ENCODE measurements around the gene NKAIN2.
"Not testable (repeated sequence)": the region's sequence is repeated elsewhere in the genome, so short reads cannot be mapped to it uniquely, and the experiment has no call there.

Gene NKAIN2

GRCh38 chr6:124123617-124124209 lies 320.0 kb downstream of the NKAIN2 start:
- DNase-seq, result no peak

- DNase-seq, result no peak
Observed at GRCh38 chr6:124131259-124131658, 327.6 kb downstream of the NKAIN2 start.

- no peak for DNase-seq
Observed at GRCh38 chr6:124131779-124132178, 328.1 kb downstream of the NKAIN2 start.

- no peak for DNase-seq
Observed at GRCh38 chr6:124132256-124132655, 328.6 kb downstream of the NKAIN2 start.

- DNase-seq, result no peak
Observed at GRCh38 chr6:124142852-124143251, 339.2 kb downstream of the NKAIN2 start.

GRCh38 chr6:124143435-124143834 lies 339.8 kb downstream of the NKAIN2 start:
- no peak for DNase-seq

- no peak for DNase-seq
Observed at GRCh38 chr6:124147621-124148020, 344.0 kb downstream of the NKAIN2 start.

- DNase-seq, result no peak
Observed at GRCh38 chr6:124148236-124148957, 344.7 kb downstream of the NKAIN2 start.

- DNase-seq, result no peak
Observed at GRCh38 chr6:124149646-124150045, 346.0 kb downstream of the NKAIN2 start.

- no peak for DNase-seq
Observed at GRCh38 chr6:124158024-124158423, 354.4 kb downstream of the NKAIN2 start.

GRCh38 chr6:124163676-124164075 lies 360.0 kb downstream of the NKAIN2 start:
- no peak for DNase-seq

GRCh38 chr6:124164343-124164742 lies 360.7 kb downstream of the NKAIN2 start:
- DNase-seq, result no peak

- DNase-seq, result not testable (repeated sequence)
Observed at GRCh38 chr6:124167249-124167648, 363.6 kb downstream of the NKAIN2 start.

- no peak for DNase-seq
Observed at GRCh38 chr6:124190256-124190655, 386.6 kb downstream of the NKAIN2 start.

GRCh38 chr6:124193132-124193531 lies 389.5 kb downstream of the NKAIN2 start:
- no peak for DNase-seq

- DNase-seq, result no peak
Observed at GRCh38 chr6:124197148-124197547, 393.5 kb downstream of the NKAIN2 start.

- no peak for DNase-seq
Observed at GRCh38 chr6:124199286-124199685, 395.6 kb downstream of the NKAIN2 start.

- no peak for DNase-seq
Observed at GRCh38 chr6:124200661-124201060, 397.0 kb downstream of the NKAIN2 start.

GRCh38 chr6:124203101-124203811 lies 399.6 kb downstream of the NKAIN2 start:
- DNase-seq, result no peak

- DNase-seq, result no peak
Observed at GRCh38 chr6:124203812-124204167, 400.1 kb downstream of the NKAIN2 start.

GRCh38 chr6:124205921-124206320 lies 402.3 kb downstream of the NKAIN2 start:
- no peak for DNase-seq

GRCh38 chr6:124223611-124224345 lies 420.1 kb downstream of the NKAIN2 start:
- DNase-seq, result no peak

- no peak for DNase-seq
Observed at GRCh38 chr6:124226396-124226795, 422.7 kb downstream of the NKAIN2 start.
